COLO668 (cell line): ENCODE results near the gene RFNG.

Experiments
- DNase-seq: peaks from one replicate; lab custom pipeline; 2025; ENCODE audit not compliant: unreplicated experiment; lab: John Stamatoyannopoulos, UW

RFNG gene

GRCh38 chr17:82016061-82016874 is 35.3 kb downstream of the RFNG start:
- DNase-seq, result no peak

GRCh38 chr17:82015311-82015971 is 36.2 kb downstream of the RFNG start:
- no peak for DNase-seq

GRCh38 chr17:82014971-82015310 is 36.7 kb downstream of the RFNG start:
- no peak for DNase-seq

- no peak for DNase-seq
These were observed 37.2 kb downstream of the RFNG start for GRCh38 chr17:82014432-82014831.

- DNase-seq, result no peak
These were observed 37.8 kb downstream of the RFNG start for GRCh38 chr17:82013772-82014321.

GRCh38 chr17:82013341-82013740 is 38.3 kb downstream of the RFNG start:
- no peak for DNase-seq

GRCh38 chr17:82012640-82013295 is 38.8 kb downstream of the RFNG start:
- DNase-seq, result no peak

- DNase-seq, result no peak
These were observed 39.4 kb downstream of the RFNG start for GRCh38 chr17:82012261-82012639.

GRCh38 chr17:82011617-82012187 is 39.9 kb downstream of the RFNG start:
- DNase-seq, result no peak

GRCh38 chr17:82010575-82011525 is 40.8 kb downstream of the RFNG start:
- no peak for DNase-seq

GRCh38 chr17:82009413-82009812 is 42.2 kb downstream of the RFNG start:
- no peak for DNase-seq

GRCh38 chr17:82008941-82009405 is 42.6 kb downstream of the RFNG start:
- DNase-seq, result no peak

GRCh38 chr17:82008258-82008940 is 43.2 kb downstream of the RFNG start:
- no peak for DNase-seq

- no peak for DNase-seq
These were observed 43.9 kb downstream of the RFNG start for GRCh38 chr17:82007495-82008257.

GRCh38 chr17:82007228-82007494 is 44.5 kb downstream of the RFNG start:
- DNase-seq, result no peak

- DNase-seq, result no peak
These were observed 45.0 kb downstream of the RFNG start for GRCh38 chr17:82006468-82007227.

GRCh38 chr17:82005701-82006348 is 45.8 kb downstream of the RFNG start:
- no peak for DNase-seq
